Thyroid gland (tissue), 4 donors: ENCODE measurements around the gene ADORA2B.

Source experiments
- CTCF ChIP-seq, 6 experiments: fragments of 200-600 bp in 3 of 6; fragments of 450-650 bp in 3 of 6; sonication (generic) in 3 of 6; IDR thresholded peaks; one replicate each; pipeline ENCODE4 v1.5.1; 2016 to 2019; ENCODE audit warnings: antibody characterized with exemption in 6 of 6, mild to moderate bottlenecking in 2 of 6, inconsistent platforms in 1 of 6, moderate library complexity in 1 of 6
- POLR2A ChIP-seq, 2 donors: fragments of 450-650 bp; IDR thresholded peaks; one replicate each; pipeline ENCODE4 v1.6.1; 2017; ENCODE audit warnings: antibody characterized with exemption in 2 of 2, mild to moderate bottlenecking in 2 of 2, moderate library complexity in 1 of 2

- TF ChIP-seq POLR2A (IDR thresholded peaks at IDR 0.05) (no peak), CTCF (IDR thresholded peaks at IDR 0.05) (no peak)
These were observed 22.3 kb upstream of the ADORA2B start for GRCh38 chr17:15922586-15922985.
